ENCODE results near the gene APP.
A peak's percentile ranks its signal among the peaks of the same experiment; 100 is the strongest.

The APP gene

GRCh38 chr21:26125433-26126167, 45.0 kb downstream of the APP start:
- no peak for DNase-seq

DNA sequence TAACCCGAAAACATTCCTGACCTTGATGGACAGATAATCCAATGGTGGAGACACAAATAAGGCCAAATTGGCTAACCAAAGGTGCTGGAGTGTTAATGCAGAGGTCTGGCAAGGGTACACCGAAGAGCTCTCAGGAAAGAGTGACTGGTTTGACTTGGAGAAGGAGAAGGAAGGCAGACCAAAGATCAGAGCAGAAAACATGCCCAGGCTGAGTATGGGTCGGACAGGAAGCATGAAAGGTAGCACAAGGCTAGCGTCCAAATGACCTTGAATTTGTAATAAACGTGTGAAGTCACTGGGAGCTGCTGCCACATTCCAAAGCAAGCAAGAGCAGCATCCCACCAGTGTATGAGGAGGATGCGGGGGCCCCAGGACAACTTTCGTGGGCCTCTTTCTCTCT, 45.7 kb downstream of the APP start:
- DNase-seq: no peak

DNA sequence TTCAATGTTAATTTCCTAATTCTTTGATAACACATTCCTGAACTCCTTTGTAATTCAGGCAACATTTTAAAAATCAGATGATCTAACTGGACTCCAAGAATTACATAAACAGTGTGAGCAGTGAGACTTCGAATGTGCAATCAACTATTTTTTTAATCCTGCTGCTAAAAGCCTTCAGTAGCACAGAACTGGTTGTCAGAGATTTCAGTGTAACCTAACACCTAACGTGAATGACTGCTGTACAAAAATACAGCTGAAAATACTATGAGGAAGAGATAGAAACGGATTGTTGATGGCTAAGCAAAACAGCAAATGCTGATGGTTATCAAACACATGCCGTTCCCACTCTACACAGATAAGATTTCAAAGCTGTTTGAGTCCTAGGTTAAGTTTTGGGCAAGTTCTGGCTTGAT, 46.1 kb downstream of the APP start:
- DNase-seq: no peak

GRCh38 chr21:26123012-26123411, 47.6 kb downstream of the APP start:
- DNase-seq: no peak

DNA sequence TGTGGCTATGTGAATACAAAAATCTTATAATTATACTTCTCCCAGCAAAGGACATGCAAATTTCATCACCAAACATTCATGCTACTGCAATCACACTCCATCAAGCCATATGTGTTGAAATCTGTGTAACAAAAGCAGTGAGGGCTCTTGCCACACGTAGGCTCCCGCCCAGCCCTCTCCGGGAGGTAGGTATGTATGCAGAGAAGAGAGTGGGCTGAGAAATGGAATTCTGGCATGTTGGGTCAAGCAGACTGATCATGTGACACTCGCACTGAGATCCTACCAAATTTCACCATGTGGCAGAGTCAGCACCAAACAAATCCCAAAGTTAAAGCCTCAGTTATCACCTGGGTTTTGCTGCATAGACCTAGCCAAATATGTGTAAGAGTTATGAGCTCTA, 49.7 kb downstream of the APP start:
- DNase-seq: peak; percentile 15 to 29

DNA sequence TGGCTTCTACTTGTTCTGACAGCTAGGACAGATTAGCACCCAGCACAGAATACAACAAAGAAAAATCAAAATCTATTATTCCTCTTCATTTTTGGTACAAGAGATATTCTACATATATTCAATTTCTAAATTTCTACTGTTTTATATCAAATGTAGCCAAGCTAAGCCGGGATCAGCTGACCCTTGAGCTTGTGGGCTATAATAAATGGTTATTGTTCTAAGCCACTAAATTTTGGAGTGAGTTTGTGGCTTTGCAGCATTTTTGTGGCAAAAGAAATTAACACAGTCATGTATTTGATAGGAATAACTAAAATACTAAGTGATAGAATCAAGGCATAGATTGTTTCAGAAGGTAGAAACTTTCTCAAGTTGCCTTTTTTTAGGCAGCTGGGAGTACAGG, 50.7 kb downstream of the APP start:
- no peak for DNase-seq

GRCh38 chr21:26118938-26119540, 51.5 kb downstream of the APP start:
- peak; percentile 28 to 40 for DNase-seq

GRCh38 chr21:26117972-26118367, 52.6 kb downstream of the APP start:
- no peak for DNase-seq

DNA sequence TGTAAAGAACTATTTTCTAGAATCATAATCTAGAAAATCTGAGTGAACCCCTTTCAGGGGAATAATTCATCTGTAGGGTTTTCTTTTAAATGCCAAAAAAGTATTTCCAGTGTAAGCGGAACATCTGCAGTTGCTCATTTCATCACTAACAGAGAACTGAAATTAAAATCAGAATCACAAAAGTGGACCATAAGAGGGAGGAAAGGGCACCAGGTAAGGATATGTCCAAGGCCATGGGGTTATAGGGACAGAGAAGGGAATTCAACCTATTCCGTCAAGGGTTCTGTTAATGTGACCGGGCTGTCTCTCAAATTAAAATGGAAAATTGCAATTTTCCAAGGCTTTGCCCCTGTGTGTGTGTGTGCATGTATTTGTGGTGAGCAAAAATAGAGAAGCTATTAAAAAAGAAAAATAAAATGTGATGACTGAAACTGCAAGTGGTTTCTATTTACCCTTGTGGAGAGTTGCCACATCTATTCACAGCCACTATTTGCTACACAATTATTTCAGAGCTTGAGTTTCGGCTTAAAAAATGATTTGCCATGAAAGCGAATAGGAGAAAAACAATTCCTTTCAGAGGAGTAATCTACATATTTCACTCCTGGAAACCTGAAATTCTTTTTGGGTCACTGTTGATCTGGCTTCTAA, 53.1 kb downstream of the APP start:
- peak in 1 of 2 donors; percentile 12 for DNase-seq

DNA sequence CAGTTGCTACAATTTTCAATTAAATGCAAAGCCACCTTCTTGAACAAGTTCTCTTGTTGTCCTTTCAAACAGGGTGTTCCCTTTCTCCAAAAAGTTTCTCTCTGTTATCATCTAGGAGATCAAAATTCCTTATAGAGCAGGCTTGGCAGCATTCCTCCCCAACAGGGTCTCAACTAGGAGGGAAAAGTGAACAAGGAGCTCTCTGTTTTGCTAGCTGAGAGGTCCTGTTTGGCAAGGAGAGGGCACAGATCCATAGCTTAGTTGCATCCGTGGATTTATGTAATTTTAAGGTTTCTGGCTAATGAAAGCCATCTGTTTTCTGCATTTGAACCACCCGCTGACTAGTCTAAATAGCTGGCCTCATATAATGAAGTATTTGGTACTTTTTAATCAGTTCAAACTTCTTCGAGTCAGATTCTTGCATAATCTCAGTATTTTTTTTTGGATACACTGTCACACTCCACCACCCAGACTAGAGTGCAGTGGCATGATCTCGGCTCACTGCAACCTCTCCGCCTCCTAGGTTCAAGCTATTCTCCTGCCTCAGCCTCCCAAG, 54.0 kb downstream of the APP start:
- no peak for DNase-seq

DNA sequence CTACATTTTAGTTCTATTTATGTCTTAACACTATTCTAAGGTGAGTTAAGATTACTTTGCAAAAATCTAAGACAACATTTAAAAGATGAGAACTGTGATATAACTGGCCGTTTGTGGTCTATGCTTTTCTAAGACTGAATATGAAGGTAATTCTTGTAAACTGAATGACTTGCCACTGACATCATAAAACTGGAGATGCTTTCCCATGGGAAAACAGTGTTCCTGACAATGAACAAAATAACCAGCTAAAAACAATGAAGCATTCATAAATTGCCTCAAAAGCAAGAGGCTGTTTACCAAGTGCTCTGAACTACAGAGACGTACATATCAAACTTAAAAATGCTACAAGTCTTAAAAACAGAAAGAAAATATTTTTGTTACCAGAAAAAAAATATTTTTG, 54.7 kb downstream of the APP start:
- no peak for DNase-seq

- no peak for DNase-seq
Measured at GRCh38 chr21:26115305-26115704, 55.3 kb downstream of the APP start.

- DNase-seq: no peak
Measured at GRCh38 chr21:26112975-26113374, 57.6 kb downstream of the APP start.

DNA sequence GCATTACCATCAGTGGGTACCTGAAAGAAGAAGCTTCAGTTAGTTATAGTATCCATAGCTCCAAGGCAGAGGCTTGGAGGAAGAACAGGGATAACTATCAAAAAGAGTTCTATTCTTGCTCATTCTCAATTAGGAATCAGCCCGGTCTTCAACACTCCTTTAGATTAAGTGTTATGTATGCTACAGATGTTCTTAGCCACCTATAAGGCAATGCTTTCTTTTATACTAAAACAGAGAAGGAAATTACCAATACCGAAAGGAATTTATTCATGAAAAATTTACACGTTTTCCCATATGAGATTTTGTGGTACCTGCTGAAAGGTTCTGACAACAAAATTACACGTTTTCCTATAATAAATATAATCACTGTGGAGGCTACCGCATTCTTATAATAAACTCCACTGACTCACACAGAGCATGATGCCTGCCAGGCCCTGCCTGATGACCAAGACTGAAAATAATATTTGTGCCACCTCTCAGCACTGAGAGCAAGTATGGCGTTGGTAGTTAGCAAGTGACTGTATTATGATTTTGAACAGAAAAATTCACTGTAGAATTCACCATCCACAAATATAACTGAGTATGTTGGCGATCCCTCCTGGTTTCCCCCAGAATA, 58.3 kb downstream of the APP start:
- DNase-seq: no peak

DNA sequence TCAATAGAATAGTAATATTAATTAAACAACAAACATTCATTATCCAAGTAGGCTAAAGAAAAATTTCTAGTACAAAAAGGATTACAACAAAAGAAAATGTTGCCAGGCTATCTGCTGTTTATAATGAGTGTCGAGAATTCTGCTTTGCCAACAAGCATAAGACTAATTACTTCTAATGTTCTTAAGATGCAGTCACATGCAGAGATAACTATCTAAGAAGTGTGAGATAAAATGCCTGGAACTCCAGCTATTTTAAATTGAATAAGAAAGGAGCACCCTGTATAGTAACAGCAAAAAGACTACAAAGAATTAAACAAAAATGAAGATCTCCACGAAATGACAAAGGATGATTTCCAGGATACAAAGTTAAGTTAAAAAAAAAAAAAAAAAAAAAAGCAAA, 59.9 kb downstream of the APP start:
- DNase-seq: no peak

DNA sequence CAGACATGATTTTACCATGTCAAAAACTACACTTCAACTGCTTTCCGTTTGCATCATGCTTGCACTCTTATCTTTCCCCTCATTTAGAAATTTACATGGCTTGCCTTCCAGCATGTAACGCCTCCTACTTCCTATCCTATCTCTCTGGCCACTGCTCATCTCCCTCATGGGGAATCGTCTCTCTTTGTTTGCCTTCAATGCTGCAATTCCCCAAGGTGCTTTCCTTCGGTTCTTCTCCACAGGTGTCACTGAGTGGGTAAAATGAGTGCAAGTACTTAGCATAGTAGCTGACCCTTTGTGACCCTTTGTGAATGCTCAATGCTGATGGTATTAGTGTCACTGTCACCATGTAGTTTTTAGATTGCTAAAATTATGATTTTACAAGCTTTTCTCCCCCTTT, 63.1 kb downstream of the APP start:
- DNase-seq: no peak

GRCh38 chr21:26106562-26106961, 64.0 kb downstream of the APP start:
- no peak for DNase-seq

GRCh38 chr21:26105819-26106218, 64.8 kb downstream of the APP start:
- DNase-seq: no peak

GRCh38 chr21:26100573-26100972, 70.0 kb downstream of the APP start:
- no peak for DNase-seq

DNA sequence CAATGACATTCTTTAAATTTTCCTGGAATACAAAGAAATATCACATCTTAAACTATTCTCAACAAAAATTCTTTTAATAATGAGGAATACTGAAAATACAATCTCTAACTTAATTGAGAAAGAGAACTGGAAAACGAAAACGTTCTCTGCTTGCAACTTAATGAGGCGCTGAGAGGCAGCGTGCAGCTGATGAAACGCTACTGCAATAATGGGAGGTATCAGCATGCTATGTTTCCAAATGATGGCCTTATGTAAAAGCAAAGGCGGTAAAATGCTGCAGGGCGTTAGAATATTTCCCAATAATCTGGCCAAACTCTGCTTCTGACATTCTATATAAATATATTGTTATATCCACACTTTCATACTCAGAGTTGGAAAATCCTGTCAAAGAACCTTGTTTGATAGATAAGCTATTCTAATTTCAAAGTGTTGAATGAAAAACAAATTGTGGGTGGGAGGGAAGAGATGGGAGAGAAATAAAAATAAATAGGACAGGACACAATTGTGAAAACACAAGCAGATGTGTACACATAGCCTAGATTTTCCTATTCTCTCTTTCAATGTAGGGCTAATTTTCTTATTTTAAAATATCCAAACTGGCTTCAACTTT, 70.9 kb downstream of the APP start:
- DNase-seq: no peak

GRCh38 chr21:26098772-26099397, 71.7 kb downstream of the APP start:
- no peak for DNase-seq

DNA sequence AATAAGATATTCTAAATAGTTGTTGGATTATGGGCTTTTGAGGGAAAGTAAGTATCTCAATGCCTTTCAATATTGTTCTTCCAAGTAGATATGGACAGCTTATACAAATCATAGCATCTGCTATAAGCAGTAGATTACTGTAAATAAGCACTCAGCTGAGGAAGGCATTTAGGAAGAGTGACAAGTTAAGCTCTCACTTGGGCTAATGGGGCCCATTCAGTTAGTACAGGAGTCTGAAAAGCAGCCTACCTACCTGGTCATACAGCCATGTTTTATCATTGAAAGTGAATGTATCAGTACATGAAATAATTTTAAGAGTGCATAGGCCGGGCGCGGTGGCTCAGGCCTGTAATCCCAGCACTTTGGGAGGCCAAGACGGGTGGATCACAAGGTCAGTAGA, 73.1 kb downstream of the APP start:
- no peak for DNase-seq
